ENCODE results near the gene ATP8B3. TPM values are rescaled to one million over a fixed set of nuclear protein-coding genes. Genes with fewer than 3 reads are reported as not detected.
A peak's percentile ranks its signal among the peaks of the same experiment; 100 is the strongest.

Gene ATP8B3
- total RNA-seq, 1 experiment from 2014 or later: 8.7 TPM

DNA sequence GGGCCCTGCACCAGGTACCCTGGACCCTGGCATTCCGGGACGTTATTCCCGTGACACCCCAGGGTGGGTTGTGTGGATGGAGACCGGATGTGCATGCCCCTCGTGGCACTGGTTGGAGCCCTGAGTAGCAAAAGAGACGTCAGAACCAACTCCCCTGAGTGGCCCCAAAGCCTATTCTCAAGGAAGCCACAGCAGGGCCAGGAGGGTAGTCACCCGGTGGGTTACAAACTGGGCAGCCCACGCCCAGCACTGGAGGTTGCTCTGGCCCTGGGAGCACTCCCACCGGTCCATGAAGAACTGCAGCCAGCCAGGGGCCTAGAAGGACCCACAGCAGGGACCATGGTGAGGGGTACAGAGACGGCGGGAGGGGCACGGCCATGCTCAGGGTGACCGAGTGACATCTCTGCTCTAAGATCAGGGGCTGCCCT is 43.8 kb upstream of the ATP8B3 start:
- peaks cover 92% of the 10 kb centered on the region for H3K4me1 ChIP-seq (ENCODE audit: insufficient read depth, low read length, poor library complexity, severe bottlenecking)
- H3K27ac ChIP-seq (ENCODE audit: low read depth, low read length, poor library complexity, severe bottlenecking): peak overlapping the region; percentile 80
- DNase-seq (ENCODE audit: low spot score): no peak
- no peaks in the 10 kb centered on the region for H3K9me3 ChIP-seq (ENCODE audit: low read depth, low read length, poor library complexity, severe bottlenecking)
- no TSS peak for BruUV-seq (replicated peaks)
- POLR2A ChIA-PET (ENCODE audit: low non-redundant PET): no interaction called here
- CTCF ChIA-PET: no interaction called here
- intact Hi-C loops (cut with micrococcal nuclease; ENCODE audit: unreplicated experiment): loop anchor here (5.0 kb wide), 1 partner anchor 589 kb away; the partner anchor contains the start of gene CIRBP
- H3K4me3 ChIP-seq (ENCODE audit: low read depth, low read length, poor library complexity, severe bottlenecking): peak overlapping the region; percentile 43
- peaks cover 4% of the 10 kb centered on the region for H3K36me3 ChIP-seq (ENCODE audit: insufficient read depth, low read length, poor library complexity, severe bottlenecking)
- H3K27me3 ChIP-seq (replicated peaks; ENCODE audit: insufficient read depth, low read depth, low read length, poor library complexity): no peaks in the 10 kb centered on the region
- no peak for TF ChIP-seq EZH2 (IDR thresholded peaks at IDR 0.05; ENCODE audit: borderline replicate concordance, low read depth, low read length, poor library complexity, severe bottlenecking)
- TF ChIP-seq, protein P1, sequence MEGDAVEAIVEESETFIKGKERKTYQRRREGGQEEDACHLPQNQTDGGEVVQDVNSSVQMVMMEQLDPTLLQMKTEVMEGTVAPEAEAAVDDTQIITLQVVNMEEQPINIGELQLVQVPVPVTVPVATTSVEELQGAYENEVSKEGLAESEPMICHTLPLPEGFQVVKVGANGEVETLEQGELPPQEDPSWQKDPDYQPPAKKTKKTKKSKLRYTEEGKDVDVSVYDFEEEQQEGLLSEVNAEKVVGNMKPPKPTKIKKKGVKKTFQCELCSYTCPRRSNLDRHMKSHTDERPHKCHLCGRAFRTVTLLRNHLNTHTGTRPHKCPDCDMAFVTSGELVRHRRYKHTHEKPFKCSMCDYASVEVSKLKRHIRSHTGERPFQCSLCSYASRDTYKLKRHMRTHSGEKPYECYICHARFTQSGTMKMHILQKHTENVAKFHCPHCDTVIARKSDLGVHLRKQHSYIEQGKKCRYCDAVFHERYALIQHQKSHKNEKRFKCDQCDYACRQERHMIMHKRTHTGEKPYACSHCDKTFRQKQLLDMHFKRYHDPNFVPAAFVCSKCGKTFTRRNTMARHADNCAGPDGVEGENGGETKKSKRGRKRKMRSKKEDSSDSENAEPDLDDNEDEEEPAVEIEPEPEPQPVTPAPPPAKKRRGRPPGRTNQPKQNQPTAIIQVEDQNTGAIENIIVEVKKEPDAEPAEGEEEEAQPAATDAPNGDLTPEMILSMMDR (conservative IDR thresholded peaks at IDR 0.05; ENCODE audit: low read depth, low read length): no peak

GRCh38 chr19:1855040-1855827 is 43.2 kb upstream of the ATP8B3 start:
- CTCF ChIA-PET: interaction anchor here (0.6 kb wide), 1 partner anchor 29 kb away, joined by 5 read pairs; no protein-coding TSS in a partner anchor
- Histone ChIP-seq H3K9me3 (ENCODE audit: low read depth, low read length, poor library complexity, severe bottlenecking) (no peaks in the 10 kb centered on the region), H3K27ac (ENCODE audit: low read depth, low read length, poor library complexity, severe bottlenecking) (peak overlapping the region; percentile 80), H3K4me1 (ENCODE audit: insufficient read depth, low read length, poor library complexity, severe bottlenecking) (peaks cover 86% of the 10 kb centered on the region), H3K27me3 (replicated peaks; ENCODE audit: insufficient read depth, low read depth, low read length, poor library complexity) (no peaks in the 10 kb centered on the region), H3K36me3 (ENCODE audit: insufficient read depth, low read length, poor library complexity, severe bottlenecking) (peaks cover 4% of the 10 kb centered on the region), H3K4me3 (ENCODE audit: low read depth, low read length, poor library complexity, severe bottlenecking) (peak overlapping the region; percentile 43)
- POLR2A ChIA-PET (ENCODE audit: low non-redundant PET): interaction anchor here (0.6 kb wide), 1 partner anchor 261 kb away, joined by 5 read pairs; no protein-coding TSS in a partner anchor
- TF ChIP-seq EZH2 (IDR thresholded peaks at IDR 0.05; ENCODE audit: borderline replicate concordance, low read depth, low read length, poor library complexity, severe bottlenecking): no peak
- TF ChIP-seq, protein P1 (conservative IDR thresholded peaks at IDR 0.05; ENCODE audit: low read depth, low read length): no peak
- intact Hi-C loops (cut with micrococcal nuclease; ENCODE audit: unreplicated experiment): loop anchor here (5.0 kb wide), 1 partner anchor 588 kb away; the partner anchor contains the start of gene CIRBP
- peak; percentile 89 for DNase-seq (ENCODE audit: low spot score)
- no TSS peak for BruUV-seq (replicated peaks)

DNA sequence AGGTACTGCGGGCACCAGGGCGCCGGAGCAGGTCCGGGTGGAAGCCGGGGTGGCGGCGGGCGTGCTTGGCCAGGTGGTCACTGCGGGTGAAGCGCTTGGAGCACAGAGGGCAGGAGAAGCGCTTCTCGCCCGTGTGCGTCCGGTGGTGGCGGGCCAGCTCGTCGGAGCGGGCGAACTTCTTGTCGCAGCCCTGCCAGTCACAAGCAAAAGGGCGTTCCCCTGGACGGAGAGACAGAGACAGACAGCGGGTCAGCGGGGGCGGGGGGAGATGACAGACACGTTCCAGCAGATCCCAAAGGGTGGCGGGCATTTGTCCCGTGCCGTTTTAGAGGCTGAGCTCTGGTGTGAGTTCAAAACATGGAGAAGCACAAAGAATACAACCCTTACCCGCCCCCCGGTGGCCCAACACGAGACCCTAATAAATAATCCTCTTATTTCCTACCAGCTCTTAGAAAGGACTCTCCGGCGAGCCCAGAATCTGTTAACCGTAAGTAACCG is 42.5 kb upstream of the ATP8B3 start:
- POLR2A ChIA-PET (ENCODE audit: low non-redundant PET): interaction anchor here (0.6 kb wide), 1 partner anchor 260 kb away, joined by 5 read pairs; no protein-coding TSS in a partner anchor
- CTCF ChIA-PET: interaction anchor here (0.6 kb wide), 1 partner anchor 29 kb away, joined by 5 read pairs; no protein-coding TSS in a partner anchor
- peak overlapping the region; percentile 43 for H3K4me3 ChIP-seq (ENCODE audit: low read depth, low read length, poor library complexity, severe bottlenecking)
- H3K27me3 ChIP-seq (replicated peaks; ENCODE audit: insufficient read depth, low read depth, low read length, poor library complexity): no peaks in the 10 kb centered on the region
- DNase-seq (ENCODE audit: low spot score): no peak
- peaks cover 4% of the 10 kb centered on the region for H3K36me3 ChIP-seq (ENCODE audit: insufficient read depth, low read length, poor library complexity, severe bottlenecking)
- H3K4me1 ChIP-seq (ENCODE audit: insufficient read depth, low read length, poor library complexity, severe bottlenecking): peaks cover 80% of the 10 kb centered on the region
- BruUV-seq (replicated peaks): no TSS peak
- intact Hi-C loops (cut with micrococcal nuclease; ENCODE audit: unreplicated experiment): loop anchor here (5.0 kb wide), 1 partner anchor 587 kb away; the partner anchor contains the start of gene CIRBP
- H3K9me3 ChIP-seq (ENCODE audit: low read depth, low read length, poor library complexity, severe bottlenecking): no peaks in the 10 kb centered on the region
- TF ChIP-seq, protein P1 (conservative IDR thresholded peaks at IDR 0.05; ENCODE audit: low read depth, low read length): no peak
- no peak for TF ChIP-seq EZH2 (IDR thresholded peaks at IDR 0.05; ENCODE audit: borderline replicate concordance, low read depth, low read length, poor library complexity, severe bottlenecking)
- H3K27ac ChIP-seq (ENCODE audit: low read depth, low read length, poor library complexity, severe bottlenecking): peak overlapping the region; percentile 63
